HUES48 (cell line): ENCODE results near the gene PSRC1.

Source experiments
- H3K27ac ChIP-seq: one replicate; pipeline ENCODE4 v1.7.0; 2013; ENCODE audit warnings: low read depth, low read length, inconsistent platforms
- H3K27me3 ChIP-seq: 2 replicates; pipeline ENCODE4 v1.6.1; 2013; ENCODE audit warnings: mild to moderate bottlenecking, low read length; ENCODE audit not compliant: control insufficient read depth, insufficient read depth
- H3K36me3 ChIP-seq: 2 replicates; pipeline ENCODE4 v1.6.1; 2013; ENCODE audit warnings: low read length; ENCODE audit not compliant: control insufficient read depth, insufficient read depth
- H3K4me1 ChIP-seq: 2 replicates; pipeline ENCODE4 v1.6.1; 2013; ENCODE audit warnings: mild to moderate bottlenecking, low read length; ENCODE audit not compliant: control insufficient read depth, insufficient read depth
- H3K4me3 ChIP-seq: 2 replicates; pipeline ENCODE4 v1.5.1; 2013; ENCODE audit warnings: mild to moderate bottlenecking, low read depth, low read length
- H3K9ac ChIP-seq: 2 replicates; pipeline ENCODE4 v1.6.1; 2013; ENCODE audit warnings: mild to moderate bottlenecking, low read depth, low read length, moderate library complexity
- H3K9me3 ChIP-seq: 2 replicates; pipeline ENCODE4 v1.6.1; 2013; ENCODE audit warnings: low read length; ENCODE audit not compliant: control insufficient read depth, insufficient read depth

The PSRC1 gene

DNA sequence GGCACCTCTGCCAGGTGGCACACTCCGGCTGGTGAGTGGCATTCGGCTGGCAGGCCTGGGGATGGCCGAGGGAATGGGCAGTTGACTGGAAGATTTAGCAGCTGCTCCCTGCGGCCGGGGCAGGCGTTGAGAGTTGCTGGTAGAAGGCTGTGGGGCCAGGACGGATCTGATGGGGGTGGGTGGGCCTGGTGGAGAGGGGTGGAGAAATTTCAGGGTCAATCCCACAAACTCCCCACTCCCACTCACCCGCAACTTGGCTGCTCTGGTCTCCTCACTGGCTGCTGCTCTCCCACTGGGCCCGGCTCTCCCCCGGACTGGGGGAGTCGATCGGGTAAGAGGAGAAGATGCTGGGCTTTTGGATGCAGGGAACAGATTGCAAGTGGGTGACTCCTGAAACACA is 2.1 kb downstream of the PSRC1 start:
- peaks cover 34% of the 10 kb centered on the region for H3K36me3 ChIP-seq
- H3K4me3 ChIP-seq: no peak overlapping the region
- H3K4me1 ChIP-seq: peaks cover 33% of the 10 kb centered on the region
- no peak overlapping the region for H3K9ac ChIP-seq
- H3K9me3 ChIP-seq: no peaks in the 10 kb centered on the region
- no peak overlapping the region for H3K27ac ChIP-seq
- H3K27me3 ChIP-seq: no peaks in the 10 kb centered on the region

GRCh38 chr1:109279615-109280278 is 3.2 kb downstream of the PSRC1 start:
- no peak overlapping the region for H3K9ac ChIP-seq
- peaks cover 37% of the 10 kb centered on the region for H3K4me1 ChIP-seq
- H3K27me3 ChIP-seq: no peaks in the 10 kb centered on the region
- no peak overlapping the region for H3K27ac ChIP-seq
- no peak overlapping the region for H3K4me3 ChIP-seq
- no peaks in the 10 kb centered on the region for H3K9me3 ChIP-seq
- H3K36me3 ChIP-seq: peaks cover 34% of the 10 kb centered on the region

DNA sequence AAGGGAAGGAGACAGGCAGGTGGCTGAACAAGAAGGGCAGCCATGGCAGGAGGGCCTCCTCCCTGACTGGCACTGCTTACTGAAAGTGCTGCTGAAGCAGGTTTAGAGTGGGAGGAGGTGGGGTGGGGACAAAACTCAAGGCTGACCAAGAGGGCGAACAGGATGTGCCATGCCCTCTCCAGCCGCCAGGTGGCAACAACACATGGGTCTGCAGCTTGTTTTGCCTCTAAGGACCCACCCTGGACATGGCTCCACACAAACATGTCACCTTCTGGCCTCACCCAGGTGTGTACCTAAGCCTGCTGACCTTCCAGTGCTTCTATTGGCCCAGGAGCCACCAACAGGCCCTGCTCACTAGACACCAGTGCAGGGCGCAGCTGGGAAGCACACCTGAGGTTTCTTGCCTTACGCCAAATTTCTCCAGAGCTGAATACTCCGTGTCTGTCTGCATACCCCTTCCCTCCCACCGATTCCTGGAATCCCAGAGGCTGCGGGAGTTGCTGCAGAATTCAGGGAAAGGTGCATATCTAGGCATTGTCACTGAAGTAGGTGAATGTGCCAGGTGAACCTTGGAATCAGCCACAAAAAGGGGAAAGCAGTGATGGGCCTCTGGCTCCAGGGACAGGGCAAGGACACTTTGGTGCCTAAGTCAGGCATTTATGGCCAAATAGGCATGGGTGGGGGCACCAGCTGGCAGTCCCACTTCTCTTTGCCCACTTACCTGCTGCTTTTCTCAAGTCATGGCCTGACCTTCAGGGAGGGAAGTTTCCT is 5.3 kb downstream of the PSRC1 start:
- H3K9ac ChIP-seq: no peak overlapping the region
- no peaks in the 10 kb centered on the region for H3K9me3 ChIP-seq
- H3K36me3 ChIP-seq: peaks cover 37% of the 10 kb centered on the region
- H3K4me1 ChIP-seq: peaks cover 37% of the 10 kb centered on the region
- no peaks in the 10 kb centered on the region for H3K27me3 ChIP-seq
- H3K27ac ChIP-seq: peak overlapping the region; percentile 53
- no peak overlapping the region for H3K4me3 ChIP-seq

DNA sequence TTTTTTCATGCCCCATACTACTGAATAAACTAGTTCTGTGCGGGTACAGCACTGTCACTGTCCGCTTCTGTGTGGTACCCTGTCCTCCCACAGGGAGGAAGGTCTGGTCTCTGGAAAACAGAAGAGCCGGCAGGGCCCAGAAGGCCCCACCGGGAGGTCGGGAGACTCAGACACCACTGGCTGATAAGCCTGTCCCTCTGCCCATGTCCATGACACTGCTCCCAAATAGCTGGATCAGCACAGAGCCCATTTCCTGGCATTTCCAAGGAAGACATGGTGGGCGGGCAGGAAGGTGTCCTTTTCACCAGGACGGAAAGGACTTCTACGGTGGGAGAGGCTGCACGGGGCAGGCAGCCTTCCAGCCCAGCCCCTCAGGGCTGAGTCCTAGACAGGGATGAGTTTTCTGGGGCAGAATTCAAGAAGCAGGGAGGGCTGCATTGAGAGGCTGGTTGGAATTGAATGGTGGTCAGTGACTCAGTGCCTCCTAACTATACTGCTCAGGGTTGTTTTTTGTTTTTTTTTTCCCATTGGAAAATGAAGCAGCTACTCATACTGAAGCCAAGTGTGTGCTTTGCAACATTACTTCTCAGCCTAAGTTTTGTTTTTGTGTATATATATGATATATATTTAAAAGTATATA is 7.1 kb downstream of the PSRC1 start:
- Histone ChIP-seq H3K27me3 (no peaks in the 10 kb centered on the region), H3K9me3 (no peaks in the 10 kb centered on the region), H3K36me3 (peaks cover 42% of the 10 kb centered on the region), H3K9ac (no peak overlapping the region), H3K4me1 (peaks cover 29% of the 10 kb centered on the region), H3K4me3 (no peak overlapping the region), H3K27ac (peak overlapping the region; percentile 64)

DNA sequence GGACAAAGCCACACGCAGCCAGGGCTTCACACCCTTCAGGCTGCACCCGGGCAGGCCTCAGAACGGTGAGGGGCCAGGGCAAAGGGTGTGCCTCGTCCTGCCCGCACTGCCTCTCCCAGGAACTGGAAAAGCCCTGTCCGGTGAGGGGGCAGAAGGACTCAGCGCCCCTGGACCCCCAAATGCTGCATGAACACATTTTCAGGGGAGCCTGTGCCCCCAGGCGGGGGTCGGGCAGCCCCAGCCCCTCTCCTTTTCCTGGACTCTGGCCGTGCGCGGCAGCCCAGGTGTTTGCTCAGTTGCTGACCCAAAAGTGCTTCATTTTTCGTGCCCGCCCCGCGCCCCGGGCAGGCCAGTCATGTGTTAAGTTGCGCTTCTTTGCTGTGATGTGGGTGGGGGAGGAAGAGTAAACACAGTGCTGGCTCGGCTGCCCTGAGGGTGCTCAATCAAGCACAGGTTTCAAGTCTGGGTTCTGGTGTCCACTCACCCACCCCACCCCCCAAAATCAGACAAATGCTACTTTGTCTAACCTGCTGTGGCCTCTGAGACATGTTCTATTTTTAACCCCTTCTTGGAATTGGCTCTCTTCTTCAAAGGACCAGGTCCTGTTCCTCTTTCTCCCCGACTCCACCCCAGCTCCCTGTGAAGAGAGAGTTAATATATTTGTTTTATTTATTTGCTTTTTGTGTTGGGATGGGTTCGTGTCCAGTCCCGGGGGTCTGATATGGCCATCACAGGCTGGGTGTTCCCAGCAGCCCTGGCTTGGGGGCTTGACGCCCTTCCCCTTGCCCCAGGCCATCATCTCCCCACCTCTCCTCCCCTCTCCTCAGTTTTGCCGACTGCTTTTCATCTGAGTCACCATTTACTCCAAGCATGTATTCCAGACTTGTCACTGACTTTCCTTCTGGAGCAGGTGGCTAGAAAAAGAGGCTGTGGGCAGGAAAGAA is 8.1 kb downstream of the PSRC1 start:
- peak overlapping the region; percentile 24; the same call in 1 of the 2 replicates for H3K9ac ChIP-seq
- peak overlapping the region; percentile 64 for H3K27ac ChIP-seq
- peaks cover 36% of the 10 kb centered on the region for H3K36me3 ChIP-seq
- peaks cover 29% of the 10 kb centered on the region for H3K4me1 ChIP-seq
- H3K27me3 ChIP-seq: no peaks in the 10 kb centered on the region
- H3K9me3 ChIP-seq: no peaks in the 10 kb centered on the region
- H3K4me3 ChIP-seq: no peak overlapping the region; the same call in 1 of the 2 replicates

DNA sequence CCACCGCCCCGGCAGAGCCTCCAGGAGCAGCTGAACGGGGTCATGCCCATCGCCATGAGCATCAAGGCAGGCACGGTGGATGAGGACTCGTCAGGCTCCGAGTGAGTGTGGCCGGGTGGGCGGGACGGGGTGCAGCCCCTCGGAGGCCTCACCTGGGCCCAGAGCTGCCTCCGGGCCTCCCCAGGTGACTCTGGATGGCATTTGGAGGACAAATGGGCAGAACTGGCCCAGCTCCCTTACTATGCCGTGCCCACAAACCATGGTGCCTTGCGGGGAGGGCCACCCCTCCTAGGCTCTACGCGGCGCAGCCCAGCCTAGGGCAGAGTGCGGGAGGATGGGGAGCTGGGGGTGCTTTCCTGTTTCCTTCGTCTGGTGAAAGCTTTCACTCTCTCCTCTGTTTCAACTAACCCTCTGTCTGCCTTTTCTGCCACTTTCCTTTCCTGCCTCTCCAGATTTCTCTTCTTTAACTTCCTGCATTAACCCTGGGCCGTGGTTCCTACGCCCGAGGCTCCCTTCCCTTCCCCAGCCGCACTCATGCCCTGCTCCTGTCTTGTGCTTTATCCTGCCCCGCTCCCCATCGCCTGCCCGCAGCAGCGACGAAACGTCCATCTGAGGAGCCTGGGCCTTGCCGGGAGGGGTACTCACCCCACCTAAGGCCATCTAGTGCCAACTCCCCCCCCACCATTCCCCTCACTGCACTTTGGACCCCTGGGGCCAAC is 9.2 kb downstream of the PSRC1 start:
- H3K36me3 ChIP-seq: peaks cover 42% of the 10 kb centered on the region
- no peak overlapping the region for H3K9ac ChIP-seq
- no peak overlapping the region for H3K4me3 ChIP-seq
- H3K27me3 ChIP-seq: no peaks in the 10 kb centered on the region
- no peak overlapping the region for H3K27ac ChIP-seq
- no peaks in the 10 kb centered on the region for H3K9me3 ChIP-seq
- H3K4me1 ChIP-seq: peaks cover 29% of the 10 kb centered on the region

- peaks cover 41% of the 10 kb centered on the region for H3K36me3 ChIP-seq
- H3K27ac ChIP-seq: no peak overlapping the region
- H3K9me3 ChIP-seq: no peaks in the 10 kb centered on the region
- H3K27me3 ChIP-seq: no peaks in the 10 kb centered on the region
- no peak overlapping the region for H3K4me3 ChIP-seq
- no peak overlapping the region for H3K9ac ChIP-seq
- H3K4me1 ChIP-seq: peaks cover 28% of the 10 kb centered on the region
Measured at GRCh38 chr1:109272831-109273547, 10.0 kb downstream of the PSRC1 start.

GRCh38 chr1:109272021-109272799 is 10.7 kb downstream of the PSRC1 start:
- no peaks in the 10 kb centered on the region for H3K27me3 ChIP-seq
- H3K9me3 ChIP-seq: no peaks in the 10 kb centered on the region
- H3K4me3 ChIP-seq: no peak overlapping the region
- H3K27ac ChIP-seq: no peak overlapping the region
- peaks cover 47% of the 10 kb centered on the region for H3K36me3 ChIP-seq
- H3K9ac ChIP-seq: no peak overlapping the region
- H3K4me1 ChIP-seq: peaks cover 23% of the 10 kb centered on the region

GRCh38 chr1:109271458-109271857 is 11.5 kb downstream of the PSRC1 start:
- H3K4me3 ChIP-seq: no peak overlapping the region
- H3K4me1 ChIP-seq: peaks cover 23% of the 10 kb centered on the region
- H3K27me3 ChIP-seq: no peaks in the 10 kb centered on the region
- no peak overlapping the region for H3K27ac ChIP-seq
- no peaks in the 10 kb centered on the region for H3K9me3 ChIP-seq
- H3K9ac ChIP-seq: no peak overlapping the region
- H3K36me3 ChIP-seq: peaks cover 50% of the 10 kb centered on the region
